HG02973 (cell line): ENCODE results near the gene ATP2A1.
"Not testable (repeated sequence)": the region's sequence is repeated elsewhere in the genome, so short reads cannot be mapped to it uniquely, and the experiment has no call there.

Experiments used
- ATAC-seq: cut with Tn5 transposase; IDR thresholded peaks from one replicate; pipeline ENCODE4 v1.9.1; 2021; ENCODE audit warnings: moderate library complexity; ENCODE audit not compliant: unreplicated experiment

The ATP2A1 gene

GRCh38 chr16:28880955-28881354, 2.7 kb downstream of the ATP2A1 start:
- no peak for ATAC-seq

GRCh38 chr16:28881565-28881964, 3.3 kb downstream of the ATP2A1 start:
- ATAC-seq = not testable (repeated sequence)

GRCh38 chr16:28882551-28883160, 4.4 kb downstream of the ATP2A1 start:
- no peak for ATAC-seq

DNA sequence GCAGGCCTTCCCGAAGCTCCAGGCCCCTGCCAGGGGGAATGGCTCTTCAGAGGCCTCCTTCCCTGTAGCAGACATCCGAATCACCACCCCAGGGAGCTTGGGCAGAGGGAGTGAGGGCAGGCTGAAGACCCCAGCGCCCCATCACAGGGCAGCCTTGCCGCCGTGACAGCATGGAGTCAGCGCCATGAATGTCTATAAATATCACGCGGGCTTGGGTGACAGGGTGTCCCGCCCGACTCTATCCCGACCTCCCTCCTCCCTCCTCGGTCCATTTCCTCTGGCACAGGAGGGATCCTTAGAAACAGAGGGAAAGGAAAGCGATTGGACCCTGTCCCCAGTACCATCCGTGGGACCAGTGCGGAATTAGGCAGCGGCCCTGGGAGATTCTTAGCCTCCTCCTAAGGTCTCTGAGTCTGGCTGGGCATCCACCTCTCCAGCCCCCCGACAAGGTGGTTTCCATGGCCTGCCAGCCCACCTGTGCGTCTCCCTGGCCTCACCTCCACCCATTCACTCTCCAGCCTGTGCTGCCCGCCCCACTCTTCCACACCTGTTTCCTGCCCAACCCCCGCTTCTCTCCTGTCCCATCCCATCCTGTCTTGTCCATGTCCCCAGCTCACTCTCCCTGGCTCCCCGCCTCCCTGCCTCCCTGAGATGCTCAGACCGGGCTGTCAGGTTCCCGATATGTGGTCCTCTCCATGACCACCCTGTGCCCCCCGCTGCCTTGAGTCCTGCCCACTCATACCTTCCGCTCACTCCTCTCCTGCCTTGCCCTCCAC, 5.1 kb downstream of the ATP2A1 start:
- no peak for ATAC-seq

DNA sequence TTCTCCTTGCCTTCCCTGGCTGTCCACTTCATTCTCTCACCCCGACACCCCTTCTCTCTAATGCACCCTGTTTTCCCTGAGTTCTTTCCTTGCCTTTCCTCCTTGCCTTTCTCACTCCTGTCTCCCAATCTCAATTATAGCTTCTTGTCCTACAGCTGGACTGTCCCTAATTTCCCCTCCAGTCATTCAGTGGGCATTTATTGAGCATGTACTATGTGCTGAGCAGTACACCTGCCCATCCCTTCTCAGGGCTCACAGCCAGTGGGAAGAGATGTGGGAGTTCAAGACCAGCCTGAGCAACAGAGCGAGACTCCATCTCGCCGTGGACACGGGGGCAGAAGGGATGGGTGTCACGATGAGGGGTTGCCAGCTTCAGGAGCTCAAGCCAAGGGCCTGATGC, 5.8 kb downstream of the ATP2A1 start:
- no peak for ATAC-seq

DNA sequence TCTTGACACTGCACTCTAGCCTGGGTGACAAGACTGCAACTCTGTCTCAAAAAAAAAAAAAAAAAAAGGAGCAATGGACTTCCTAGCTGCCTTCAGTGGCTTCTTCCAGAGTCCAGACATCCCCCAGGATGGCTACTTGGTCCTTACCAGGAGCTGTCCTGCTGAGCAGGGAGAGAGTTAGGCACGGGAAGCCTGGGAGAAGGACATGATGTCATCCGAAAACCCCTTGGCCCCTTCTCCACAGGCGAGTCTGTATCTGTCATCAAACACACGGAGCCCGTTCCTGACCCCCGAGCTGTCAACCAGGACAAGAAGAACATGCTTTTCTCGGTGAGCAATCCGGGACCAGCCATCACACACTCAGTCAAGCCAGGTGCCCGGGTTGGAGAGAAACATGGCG, 8.7 kb downstream of the ATP2A1 start:
- no peak for ATAC-seq

DNA sequence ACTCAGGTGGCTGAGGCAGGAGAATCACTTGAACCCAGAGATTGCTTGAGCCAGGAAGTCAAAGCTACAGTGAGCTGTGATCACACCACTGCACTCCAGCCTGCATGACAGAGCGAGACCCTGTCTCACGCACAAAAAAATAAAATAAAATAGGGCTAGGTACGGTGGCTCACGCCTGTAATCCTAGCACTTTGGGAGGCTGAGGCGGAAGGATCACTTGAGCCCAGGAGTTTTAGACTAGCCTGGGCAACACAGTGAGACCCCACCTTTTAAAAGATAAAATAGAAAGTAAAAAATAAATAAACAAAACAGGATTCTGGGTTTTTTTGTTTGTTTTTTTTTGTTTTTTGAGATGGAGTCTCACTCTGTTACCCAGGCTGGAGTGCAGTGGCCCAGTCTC, 12.1 kb downstream of the ATP2A1 start:
- ATAC-seq = not testable (repeated sequence)

- no peak for ATAC-seq
Observed at GRCh38 chr16:28891964-28892890, 13.9 kb downstream of the ATP2A1 start.

GRCh38 chr16:28893291-28893690, 15.0 kb downstream of the ATP2A1 start:
- no peak for ATAC-seq

- no peak for ATAC-seq
Observed at GRCh38 chr16:28895609-28896008, 17.3 kb downstream of the ATP2A1 start.

DNA sequence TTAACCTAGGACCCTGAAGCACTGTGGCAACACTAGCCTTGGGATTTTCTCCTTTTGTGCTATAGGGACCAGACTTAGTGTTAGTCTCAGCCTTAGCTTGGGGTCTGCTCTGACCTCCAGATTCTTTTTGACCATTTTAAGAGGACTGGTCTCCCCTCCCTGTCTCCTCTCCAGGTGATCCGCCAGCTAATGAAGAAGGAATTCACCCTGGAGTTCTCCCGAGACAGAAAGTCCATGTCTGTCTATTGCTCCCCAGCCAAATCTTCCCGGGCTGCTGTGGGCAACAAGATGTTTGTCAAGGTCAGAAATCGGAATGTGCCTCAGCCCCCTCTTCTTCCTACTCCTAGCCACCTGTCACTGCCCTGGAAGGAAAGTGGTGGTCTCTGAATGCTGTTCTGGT, 19.5 kb downstream of the ATP2A1 start:
- ATAC-seq = no peak

GRCh38 chr16:28898266-28898665, 20.0 kb downstream of the ATP2A1 start:
- no peak for ATAC-seq

DNA sequence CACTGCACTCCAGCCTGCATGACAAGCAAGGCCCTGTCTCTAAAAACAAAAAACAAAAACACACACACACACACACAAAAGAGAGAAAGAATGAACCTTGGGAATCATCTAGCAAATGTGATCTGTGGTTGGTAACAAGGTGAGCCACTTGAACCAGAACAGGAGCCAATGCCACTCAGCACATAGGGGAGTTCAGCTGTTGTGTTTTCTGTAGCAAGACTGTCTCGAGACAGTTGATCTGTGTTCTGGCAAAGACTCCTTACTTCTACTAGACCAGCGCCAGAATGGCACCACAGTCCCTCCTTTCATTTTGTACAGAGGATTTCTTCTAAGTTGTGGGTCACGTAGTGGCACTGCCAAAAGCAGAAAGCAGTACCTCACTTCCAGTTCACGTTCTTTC, 20.7 kb downstream of the ATP2A1 start:
- no peak for ATAC-seq

- ATAC-seq = no peak
Observed at GRCh38 chr16:28899882-28900590, 21.7 kb downstream of the ATP2A1 start.

GRCh38 chr16:28900601-28901000, 22.3 kb downstream of the ATP2A1 start:
- ATAC-seq = no peak

GRCh38 chr16:28901862-28902261, 23.6 kb downstream of the ATP2A1 start:
- ATAC-seq = no peak

DNA sequence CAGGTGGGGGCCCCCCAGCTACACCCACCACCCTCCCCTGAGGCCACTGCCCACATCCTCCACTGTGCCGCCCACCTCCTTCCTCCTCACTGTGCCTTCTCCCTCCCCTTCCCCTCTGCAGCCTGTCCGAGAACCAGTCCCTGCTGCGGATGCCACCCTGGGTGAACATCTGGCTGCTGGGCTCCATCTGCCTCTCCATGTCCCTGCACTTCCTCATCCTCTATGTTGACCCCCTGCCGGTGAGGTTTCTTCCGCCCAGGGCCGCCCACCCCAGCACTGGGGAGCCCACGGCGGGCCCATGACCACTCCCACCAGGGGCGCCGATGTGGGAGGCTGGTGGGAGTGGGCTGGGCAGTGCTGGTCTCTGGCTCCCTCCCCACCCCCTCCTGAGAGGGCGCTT, 24.6 kb downstream of the ATP2A1 start:
- no peak for ATAC-seq

- ATAC-seq = no peak
Observed at GRCh38 chr16:28903344-28904042, 25.2 kb downstream of the ATP2A1 start.

DNA sequence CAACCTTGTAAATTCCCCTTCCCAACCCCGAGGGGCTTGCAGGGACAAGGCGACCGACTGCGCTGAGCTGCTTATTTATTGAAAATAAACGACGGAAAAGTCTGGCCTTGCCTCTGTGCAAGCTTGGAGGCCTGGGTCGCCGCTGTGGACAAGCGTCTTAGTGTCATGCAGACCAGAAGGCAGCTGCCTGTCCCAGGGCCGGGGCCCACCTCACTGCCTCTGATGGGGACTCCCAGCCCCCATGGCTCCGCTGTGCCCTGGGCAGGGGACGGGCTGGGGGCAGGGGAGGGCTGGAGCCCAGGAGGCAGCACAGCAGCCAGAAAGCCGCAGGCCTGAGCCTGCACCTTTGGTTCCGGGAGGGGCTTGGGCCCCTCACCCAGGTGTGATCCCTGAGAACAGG, 26.1 kb downstream of the ATP2A1 start:
- ATAC-seq = no peak

DNA sequence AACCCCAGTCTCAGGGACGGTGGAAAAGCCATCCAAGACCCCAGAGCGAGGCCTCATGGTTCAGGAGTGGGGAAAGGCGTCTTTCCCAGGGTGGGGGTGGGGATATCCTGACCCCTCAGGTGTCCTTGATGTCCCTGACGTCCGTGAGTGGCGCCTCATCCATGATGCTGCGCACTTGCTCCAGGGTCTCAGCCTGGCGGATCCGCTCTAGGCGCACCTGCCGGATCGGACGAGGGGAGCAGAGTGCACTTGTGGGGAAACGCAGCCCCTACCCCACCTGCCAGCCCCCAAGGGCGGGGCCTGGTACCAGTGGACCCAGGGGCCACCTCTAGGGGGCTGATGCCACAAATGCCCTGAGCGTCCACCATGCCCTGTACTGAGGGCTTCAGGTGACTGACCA, 26.5 kb downstream of the ATP2A1 start:
- no peak for ATAC-seq
